22Rv1 (cell line): ENCODE data around the gene GNAI1.

Source experiments
- CTCF ChIP-seq: fragments of 450-650 bp; IDR thresholded peaks from 2 replicates; pipeline ENCODE4 v1.5.1; 2017; ENCODE audit warnings: mild to moderate bottlenecking
- ZFX ChIP-seq: fragments of 450-650 bp; IDR thresholded peaks from 2 replicates; pipeline ENCODE4 v1.6.1; 2017; ENCODE audit warnings: antibody characterized with exemption, borderline replicate concordance

- TF ChIP-seq ZFX (no peak), CTCF (no peak)
Observed at GRCh38 chr7:80216996-80217842, 82.6 kb downstream of the GNAI1 start.
